ENCODE measurements around the gene SLC9A9. TPM values are rescaled to one million over a fixed set of nuclear protein-coding genes. Genes with fewer than 3 reads are reported as not detected.

SLC9A9 gene
- total RNA-seq, 2 experiments from 2014 or later: 12.2 TPM

GRCh38 chr3:143668924-143669790 lies 179.1 kb downstream of the SLC9A9 start:
- H3K27ac Mint-ChIP-seq: no peak overlapping the region
- H3K36me3 Mint-ChIP-seq (ENCODE audit: low read depth): no peaks in the 10 kb centered on the region
- no peak for DNase-seq
- Histone ChIP-seq H3K4me1 (ENCODE audit: insufficient read depth, low read length) (peaks cover under 1% of the 10 kb centered on the region), H3K27me3 (ENCODE audit: control insufficient read depth in 1 of 2, insufficient read depth in 2 of 2, low read length in 2 of 2) (no peaks in the 10 kb centered on the region), H3K4me3 (ENCODE audit: low read length) (no peak overlapping the region), H3K36me3 (ENCODE audit: insufficient read depth, low read length) (no peaks in the 10 kb centered on the region), H3K9me3 (ENCODE audit: control insufficient read depth in 1 of 2, insufficient read depth in 1 of 2, low read length in 2 of 2) (no peaks in the 10 kb centered on the region), H3K27ac (ENCODE audit: low read depth in 1 of 2, low read length in 2 of 2) (no peak overlapping the region)
- no peaks in the 10 kb centered on the region for H3K27me3 Mint-ChIP-seq
- ATAC-seq (ENCODE audit: poor library complexity): no peak
- ChIA-PET CTCF (no interaction called here), POLR2A (no interaction called here)
- H3K4me1 Mint-ChIP-seq (ENCODE audit: low read depth): peaks cover 2% of the 10 kb centered on the region
- H3K4me3 Mint-ChIP-seq: no peak overlapping the region
- H3K9me3 Mint-ChIP-seq: no peaks in the 10 kb centered on the region
- TF ChIP-seq CTCF (IDR thresholded peaks at IDR 0.05): no peak
- intact Hi-C loops (cut with DNase I, micrococcal nuclease): no loop called here

GRCh38 chr3:143668385-143668784 lies 179.9 kb downstream of the SLC9A9 start:
- intact Hi-C loops (cut with DNase I, micrococcal nuclease): no loop called here
- Mint-ChIP-seq H3K4me1 (ENCODE audit: low read depth) (no peaks in the 10 kb centered on the region), H3K9me3 (no peaks in the 10 kb centered on the region), H3K27ac (no peak overlapping the region), H3K4me3 (no peak overlapping the region), H3K27me3 (no peaks in the 10 kb centered on the region), H3K36me3 (ENCODE audit: low read depth) (no peaks in the 10 kb centered on the region)
- Histone ChIP-seq H3K27me3 (ENCODE audit: control insufficient read depth in 1 of 2, insufficient read depth in 2 of 2, low read length in 2 of 2) (no peaks in the 10 kb centered on the region), H3K27ac (ENCODE audit: low read depth in 1 of 2, low read length in 2 of 2) (no peak overlapping the region), H3K36me3 (ENCODE audit: insufficient read depth, low read length) (no peaks in the 10 kb centered on the region), H3K9me3 (ENCODE audit: control insufficient read depth in 1 of 2, insufficient read depth in 1 of 2, low read length in 2 of 2) (no peaks in the 10 kb centered on the region), H3K4me3 (ENCODE audit: low read length) (no peak overlapping the region), H3K4me1 (ENCODE audit: insufficient read depth, low read length) (no peaks in the 10 kb centered on the region)
- ChIA-PET CTCF (no interaction called here), POLR2A (no interaction called here)
- TF ChIP-seq CTCF (IDR thresholded peaks at IDR 0.05): no peak
- ATAC-seq (ENCODE audit: poor library complexity) (no peak), DNase-seq (no peak)

GRCh38 chr3:143661677-143662076 lies 186.6 kb downstream of the SLC9A9 start:
- CTCF ChIA-PET: no interaction called here

More at GRCh38 chr3:143661677-143662076, 186.6 kb downstream of the SLC9A9 start:
- Mint-ChIP-seq H3K36me3 (ENCODE audit: low read depth) (peaks cover 3% of the 10 kb centered on the region), H3K27me3 (no peaks in the 10 kb centered on the region), H3K4me3 (no peak overlapping the region), H3K4me1 (ENCODE audit: low read depth) (no peaks in the 10 kb centered on the region), H3K9me3 (no peaks in the 10 kb centered on the region), H3K27ac (no peak overlapping the region)
- no peak for TF ChIP-seq CTCF (IDR thresholded peaks at IDR 0.05)
- Histone ChIP-seq H3K4me1 (ENCODE audit: insufficient read depth, low read length) (no peaks in the 10 kb centered on the region), H3K4me3 (ENCODE audit: low read length) (no peak overlapping the region), H3K36me3 (ENCODE audit: insufficient read depth, low read length) (no peaks in the 10 kb centered on the region), H3K27ac (ENCODE audit: low read depth in 1 of 2, low read length in 2 of 2) (no peak overlapping the region), H3K9me3 (ENCODE audit: control insufficient read depth in 1 of 2, insufficient read depth in 1 of 2, low read length in 2 of 2) (no peaks in the 10 kb centered on the region), H3K27me3 (ENCODE audit: control insufficient read depth in 1 of 2, insufficient read depth in 2 of 2, low read length in 2 of 2) (no peaks in the 10 kb centered on the region)
- POLR2A ChIA-PET: no interaction called here
- ATAC-seq (ENCODE audit: poor library complexity) (no peak), DNase-seq (no peak)
- intact Hi-C loops (cut with DNase I, micrococcal nuclease): no loop called here

Measured in CD4-positive, alpha-beta T cell (primary cell).